HEK293 (cell line): ENCODE measurements around the gene WBP4.

Experiments
- CTCF ChIA-PET: fragments of 350-600 bp; formaldehyde crosslinking; extraction: SDS; loops from one replicate; lab custom pipeline; 2021; ENCODE audit warnings: antibody characterized with exemption; lab: Yijun Ruan, JAX
- POLR2A ChIA-PET: fragments of 300-600 bp; formaldehyde crosslinking; extraction: SDS; loops from one replicate; lab custom pipeline; 2020; ENCODE audit warnings: antibody characterized with exemption, inconsistent platforms; lab: Yijun Ruan, JAX
- H3K27ac ChIP-seq: fragments of 200-500 bp; sonication (Bioruptor generic); 2 replicates; pipeline ENCODE4 v1.5.1; 2014; ENCODE audit warnings: low read depth, low read length, control low read depth, inconsistent platforms; ENCODE audit errors: extremely low read depth
- H3K36me3 ChIP-seq, 2 experiments: fragments of 200-500 bp in 1 of 2; sonication (Bioruptor generic) in 1 of 2; 1 replicate in 1 of 2; 2 replicates in 1 of 2; pipeline ENCODE4 v1.5.1; 2014 to 2017; ENCODE audit warnings: inconsistent platforms in 2 of 2, low read length in 2 of 2; ENCODE audit not compliant: control insufficient read depth in 2 of 2, insufficient read depth in 1 of 2
- H3K4me1 ChIP-seq: fragments of 200-500 bp; sonication (Bioruptor generic); 2 replicates; pipeline ENCODE4 v1.5.1; 2014; ENCODE audit warnings: mild to moderate bottlenecking, low read length, inconsistent platforms; ENCODE audit not compliant: control insufficient read depth, insufficient read depth
- H3K4me3 ChIP-seq: 2 replicates; pipeline ENCODE4 v1.5.1; 2011; ENCODE audit warnings: low read depth, mild to moderate bottlenecking, control low read depth, low read length, moderate library complexity
- H3K9me3 ChIP-seq: fragments of 200-500 bp; sonication (Bioruptor generic); 2 replicates; pipeline ENCODE4 v1.5.1; 2014; ENCODE audit warnings: low read depth, low read length, inconsistent platforms; ENCODE audit not compliant: control insufficient read depth, insufficient read depth
- TRIM28 ChIP-seq: IDR thresholded peaks from 2 replicates; pipeline ENCODE4 v1.6.1; 2011; ENCODE audit warnings: low read length, control low read depth, borderline replicate concordance
- ZBTB21 ChIP-seq: fragments of 450-650 bp; formaldehyde crosslinking; IDR thresholded peaks from 2 replicates; pipeline ENCODE4 v1.5.1; 2017; ENCODE audit warnings: missing biosample characterization, missing genetic modification characterization
- ZNF114 ChIP-seq: fragments of 450-650 bp; formaldehyde crosslinking; IDR thresholded peaks from 2 replicates; pipeline ENCODE4 v1.5.0; 2017; ENCODE audit warnings: missing biosample characterization, missing genetic modification characterization
- ZNF146 ChIP-seq: fragments of 450-650 bp; formaldehyde crosslinking; IDR thresholded peaks from 2 replicates; pipeline ENCODE4 v1.5.1; 2016; ENCODE audit warnings: missing biosample characterization, missing genetic modification characterization
- ZNF211 ChIP-seq: fragments of 450-650 bp; formaldehyde crosslinking; IDR thresholded peaks from 2 replicates; pipeline ENCODE4 v1.5.1; 2016; ENCODE audit warnings: low read depth, missing biosample characterization, missing genetic modification characterization
- ZNF214 ChIP-seq: fragments of 450-650 bp; formaldehyde crosslinking; IDR thresholded peaks from 2 replicates; pipeline ENCODE4 v1.5.1; 2017; ENCODE audit warnings: missing biosample characterization, mild to moderate bottlenecking, missing genetic modification characterization, borderline replicate concordance
- ZNF514 ChIP-seq: fragments of 450-650 bp; formaldehyde crosslinking; IDR thresholded peaks from 2 replicates; pipeline ENCODE4 v1.5.1; 2016; ENCODE audit warnings: missing biosample characterization, missing genetic modification characterization
- ZNF521 ChIP-seq: fragments of 450-650 bp; formaldehyde crosslinking; IDR thresholded peaks from 2 replicates; pipeline ENCODE4 v1.5.1; 2017; ENCODE audit warnings: missing biosample characterization, mild to moderate bottlenecking, missing genetic modification characterization
- ZNF558 ChIP-seq: fragments of 450-650 bp; formaldehyde crosslinking; IDR thresholded peaks from 2 replicates; pipeline ENCODE4 v1.5.1; 2016; ENCODE audit warnings: missing biosample characterization, missing genetic modification characterization
- ZNF600 ChIP-seq: fragments of 450-650 bp; formaldehyde crosslinking; IDR thresholded peaks from 2 replicates; pipeline ENCODE4 v1.5.1; 2016; ENCODE audit warnings: missing biosample characterization, missing genetic modification characterization
- ZNF610 ChIP-seq: fragments of 450-650 bp; formaldehyde crosslinking; IDR thresholded peaks from 2 replicates; pipeline ENCODE4 v1.5.1; 2016; ENCODE audit warnings: missing biosample characterization, missing genetic modification characterization, borderline replicate concordance
- ZNF777 ChIP-seq: fragments of 450-650 bp; formaldehyde crosslinking; IDR thresholded peaks from 2 replicates; pipeline ENCODE4 v1.5.1; 2017; ENCODE audit warnings: missing biosample characterization, missing genetic modification characterization, borderline replicate concordance
- ZSCAN30 ChIP-seq: fragments of 450-650 bp; IDR thresholded peaks from 2 replicates; pipeline ENCODE4 v1.5.1; 2018; ENCODE audit warnings: missing biosample characterization, mild to moderate bottlenecking, missing genetic modification characterization, moderate library complexity
- TF ChIP-seq, protein P1 (sequence below): IDR thresholded peaks from 2 replicates; pipeline ENCODE4 v1.6.1; 2011; ENCODE audit warnings: mild to moderate bottlenecking, low read depth, low read length, borderline replicate concordance
- TF ChIP-seq, protein P2 (sequence below): fragments of 450-650 bp; formaldehyde crosslinking; IDR thresholded peaks from 2 replicates; pipeline ENCODE4 v1.5.1; 2016; ENCODE audit warnings: missing biosample characterization, missing genetic modification characterization
- TF ChIP-seq, protein P3 (sequence below): fragments of 450-650 bp; formaldehyde crosslinking; IDR thresholded peaks from 2 replicates; pipeline ENCODE4 v1.5.1; 2017; ENCODE audit warnings: missing biosample characterization, missing genetic modification characterization
- TF ChIP-seq, protein P4 (sequence below): fragments of 450-650 bp; formaldehyde crosslinking; IDR thresholded peaks from 2 replicates; pipeline ENCODE4 v1.5.1; 2016; ENCODE audit warnings: missing biosample characterization, missing genetic modification characterization
- TF ChIP-seq, protein P5 (sequence below): fragments of 450-650 bp; formaldehyde crosslinking; conservative IDR thresholded peaks from 2 replicates; pipeline ENCODE4 v1.5.1; 2016; ENCODE audit warnings: low read depth, missing biosample characterization, missing genetic modification characterization
- TF ChIP-seq, protein P6 (sequence below): fragments of 450-650 bp; formaldehyde crosslinking; IDR thresholded peaks from 2 replicates; pipeline ENCODE4 v1.5.1; 2017; ENCODE audit warnings: missing biosample characterization, missing genetic modification characterization

WBP4 gene, protein sequence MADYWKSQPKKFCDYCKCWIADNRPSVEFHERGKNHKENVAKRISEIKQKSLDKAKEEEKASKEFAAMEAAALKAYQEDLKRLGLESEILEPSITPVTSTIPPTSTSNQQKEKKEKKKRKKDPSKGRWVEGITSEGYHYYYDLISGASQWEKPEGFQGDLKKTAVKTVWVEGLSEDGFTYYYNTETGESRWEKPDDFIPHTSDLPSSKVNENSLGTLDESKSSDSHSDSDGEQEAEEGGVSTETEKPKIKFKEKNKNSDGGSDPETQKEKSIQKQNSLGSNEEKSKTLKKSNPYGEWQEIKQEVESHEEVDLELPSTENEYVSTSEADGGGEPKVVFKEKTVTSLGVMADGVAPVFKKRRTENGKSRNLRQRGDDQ

DNA sequence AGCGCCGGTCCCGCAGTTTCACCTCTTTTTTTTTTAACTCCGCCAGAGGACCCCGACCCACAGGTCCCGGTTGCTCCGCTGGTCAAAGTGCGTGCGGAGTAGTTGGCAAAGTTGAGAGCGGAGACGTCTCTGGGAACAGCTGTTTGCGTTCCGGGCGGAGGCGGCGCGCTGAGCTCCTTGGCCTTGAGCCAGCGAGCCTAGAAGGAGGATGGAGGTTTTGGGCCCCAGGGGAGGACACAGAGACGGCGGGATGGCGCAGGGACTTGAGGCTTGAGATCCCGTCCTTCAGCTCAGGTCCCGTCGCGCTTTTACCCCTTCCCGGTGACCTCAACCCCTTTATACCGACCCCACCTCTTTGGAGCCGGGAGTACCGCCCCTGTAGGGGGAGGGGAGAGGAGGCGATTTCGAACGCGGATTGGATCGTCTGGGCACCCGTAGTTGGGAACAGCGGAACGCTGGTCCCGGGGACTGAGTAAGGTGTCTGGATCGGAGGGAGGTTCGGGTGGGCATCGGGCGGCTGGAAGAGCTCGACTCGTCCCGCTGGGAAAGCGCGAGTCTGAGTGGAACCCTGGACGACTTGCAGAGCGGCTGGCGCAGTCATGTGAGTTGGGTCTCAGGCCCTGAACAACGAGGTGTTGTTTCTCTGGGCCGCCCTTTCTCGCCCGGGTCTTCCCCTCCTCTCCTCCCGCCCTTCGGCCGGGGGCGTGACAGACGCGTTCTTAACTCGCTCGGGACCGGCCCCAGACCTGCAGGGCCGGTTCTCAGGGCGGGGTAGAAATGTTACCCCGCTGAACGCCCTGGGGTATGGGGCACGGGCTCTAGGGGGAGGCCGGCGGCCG lies at the start of gene WBP4:
Gene WBP4 (plus strand): TSS at position 435 of the 839 bp plus-strand sequence. CDS start 165 bp downstream, at position 600.
- Histone ChIP-seq H3K27ac (peak within 1 kb of the TSS; percentile 97), H3K4me3 (peak within 1 kb of the TSS; percentile 94), H3K36me3 (peaks cover 11 to 21% of the 10 kb centered on the region in 2 experiments; a peak in 2 of 3 replicates), H3K9me3 (no peaks in the 10 kb centered on the region), H3K4me1 (peaks cover 10% of the 10 kb centered on the region)
- ChIA-PET CTCF (interaction anchor here (0.6 to 1.5 kb wide), 6 partner anchors 13 to 1015 kb away, joined by 3 to 7 read pairs (median 4); no protein-coding TSS in a partner anchor), POLR2A (interaction anchor here (0.6 to 2.1 kb wide), 12 partner anchors 8 to 1075 kb away, joined by 3 to 13 read pairs (median 3); partner anchors contain the start of gene ELF1)
- TF ChIP-seq, protein P1, sequence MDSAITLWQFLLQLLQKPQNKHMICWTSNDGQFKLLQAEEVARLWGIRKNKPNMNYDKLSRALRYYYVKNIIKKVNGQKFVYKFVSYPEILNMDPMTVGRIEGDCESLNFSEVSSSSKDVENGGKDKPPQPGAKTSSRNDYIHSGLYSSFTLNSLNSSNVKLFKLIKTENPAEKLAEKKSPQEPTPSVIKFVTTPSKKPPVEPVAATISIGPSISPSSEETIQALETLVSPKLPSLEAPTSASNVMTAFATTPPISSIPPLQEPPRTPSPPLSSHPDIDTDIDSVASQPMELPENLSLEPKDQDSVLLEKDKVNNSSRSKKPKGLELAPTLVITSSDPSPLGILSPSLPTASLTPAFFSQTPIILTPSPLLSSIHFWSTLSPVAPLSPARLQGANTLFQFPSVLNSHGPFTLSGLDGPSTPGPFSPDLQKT, result no peak
- TF ChIP-seq ZNF600 (tag by site-specific recombination), result peak; percentile 98
- TF ChIP-seq, protein P2, sequence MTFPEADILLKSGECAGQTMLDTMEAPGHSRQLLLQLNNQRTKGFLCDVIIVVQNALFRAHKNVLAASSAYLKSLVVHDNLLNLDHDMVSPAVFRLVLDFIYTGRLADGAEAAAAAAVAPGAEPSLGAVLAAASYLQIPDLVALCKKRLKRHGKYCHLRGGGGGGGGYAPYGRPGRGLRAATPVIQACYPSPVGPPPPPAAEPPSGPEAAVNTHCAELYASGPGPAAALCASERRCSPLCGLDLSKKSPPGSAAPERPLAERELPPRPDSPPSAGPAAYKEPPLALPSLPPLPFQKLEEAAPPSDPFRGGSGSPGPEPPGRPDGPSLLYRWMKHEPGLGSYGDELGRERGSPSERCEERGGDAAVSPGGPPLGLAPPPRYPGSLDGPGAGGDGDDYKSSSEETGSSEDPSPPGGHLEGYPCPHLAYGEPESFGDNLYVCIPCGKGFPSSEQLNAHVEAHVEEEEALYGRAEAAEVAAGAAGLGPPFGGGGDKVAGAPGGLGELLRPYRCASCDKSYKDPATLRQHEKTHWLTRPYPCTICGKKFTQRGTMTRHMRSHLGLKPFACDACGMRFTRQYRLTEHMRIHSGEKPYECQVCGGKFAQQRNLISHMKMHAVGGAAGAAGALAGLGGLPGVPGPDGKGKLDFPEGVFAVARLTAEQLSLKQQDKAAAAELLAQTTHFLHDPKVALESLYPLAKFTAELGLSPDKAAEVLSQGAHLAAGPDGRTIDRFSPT (tag by site-specific recombination), result peak; percentile 34
- TF ChIP-seq ZNF777 (tag by site-specific recombination), result 0 out of 2 replicates have a peak, but pooled peaks have one; percentile 33
- TF ChIP-seq ZNF521 (tag by site-specific recombination), result no peak
- TF ChIP-seq, protein P3, sequence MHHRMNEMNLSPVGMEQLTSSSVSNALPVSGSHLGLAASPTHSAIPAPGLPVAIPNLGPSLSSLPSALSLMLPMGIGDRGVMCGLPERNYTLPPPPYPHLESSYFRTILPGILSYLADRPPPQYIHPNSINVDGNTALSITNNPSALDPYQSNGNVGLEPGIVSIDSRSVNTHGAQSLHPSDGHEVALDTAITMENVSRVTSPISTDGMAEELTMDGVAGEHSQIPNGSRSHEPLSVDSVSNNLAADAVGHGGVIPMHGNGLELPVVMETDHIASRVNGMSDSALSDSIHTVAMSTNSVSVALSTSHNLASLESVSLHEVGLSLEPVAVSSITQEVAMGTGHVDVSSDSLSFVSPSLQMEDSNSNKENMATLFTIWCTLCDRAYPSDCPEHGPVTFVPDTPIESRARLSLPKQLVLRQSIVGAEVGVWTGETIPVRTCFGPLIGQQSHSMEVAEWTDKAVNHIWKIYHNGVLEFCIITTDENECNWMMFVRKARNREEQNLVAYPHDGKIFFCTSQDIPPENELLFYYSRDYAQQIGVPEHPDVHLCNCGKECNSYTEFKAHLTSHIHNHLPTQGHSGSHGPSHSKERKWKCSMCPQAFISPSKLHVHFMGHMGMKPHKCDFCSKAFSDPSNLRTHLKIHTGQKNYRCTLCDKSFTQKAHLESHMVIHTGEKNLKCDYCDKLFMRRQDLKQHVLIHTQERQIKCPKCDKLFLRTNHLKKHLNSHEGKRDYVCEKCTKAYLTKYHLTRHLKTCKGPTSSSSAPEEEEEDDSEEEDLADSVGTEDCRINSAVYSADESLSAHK (tag by site-specific recombination), result 0 out of 2 replicates have a peak, but pooled peaks have one; percentile 15
- no peak for TF ChIP-seq ZNF514 (tag by site-specific recombination)
- peak; percentile 82; the same call in 1 of the 2 replicates for TF ChIP-seq ZSCAN30
- TF ChIP-seq ZBTB21 (tag by site-specific recombination), result peak; percentile 19; the same call in 1 of the 2 replicates
- TF ChIP-seq, protein P4, sequence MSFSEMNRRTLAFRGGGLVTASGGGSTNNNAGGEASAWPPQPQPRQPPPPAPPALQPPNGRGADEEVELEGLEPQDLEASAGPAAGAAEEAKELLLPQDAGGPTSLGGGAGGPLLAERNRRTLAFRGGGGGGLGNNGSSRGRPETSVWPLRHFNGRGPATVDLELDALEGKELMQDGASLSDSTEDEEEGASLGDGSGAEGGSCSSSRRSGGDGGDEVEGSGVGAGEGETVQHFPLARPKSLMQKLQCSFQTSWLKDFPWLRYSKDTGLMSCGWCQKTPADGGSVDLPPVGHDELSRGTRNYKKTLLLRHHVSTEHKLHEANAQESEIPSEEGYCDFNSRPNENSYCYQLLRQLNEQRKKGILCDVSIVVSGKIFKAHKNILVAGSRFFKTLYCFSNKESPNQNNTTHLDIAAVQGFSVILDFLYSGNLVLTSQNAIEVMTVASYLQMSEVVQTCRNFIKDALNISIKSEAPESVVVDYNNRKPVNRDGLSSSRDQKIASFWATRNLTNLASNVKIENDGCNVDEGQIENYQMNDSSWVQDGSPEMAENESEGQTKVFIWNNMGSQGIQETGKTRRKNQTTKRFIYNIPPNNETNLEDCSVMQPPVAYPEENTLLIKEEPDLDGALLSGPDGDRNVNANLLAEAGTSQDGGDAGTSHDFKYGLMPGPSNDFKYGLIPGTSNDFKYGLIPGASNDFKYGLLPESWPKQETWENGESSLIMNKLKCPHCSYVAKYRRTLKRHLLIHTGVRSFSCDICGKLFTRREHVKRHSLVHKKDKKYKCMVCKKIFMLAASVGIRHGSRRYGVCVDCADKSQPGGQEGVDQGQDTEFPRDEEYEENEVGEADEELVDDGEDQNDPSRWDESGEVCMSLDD (tag by site-specific recombination), result peak; percentile 64
- TF ChIP-seq ZNF114 (tag by site-specific recombination), result no peak
- TF ChIP-seq, protein P5, sequence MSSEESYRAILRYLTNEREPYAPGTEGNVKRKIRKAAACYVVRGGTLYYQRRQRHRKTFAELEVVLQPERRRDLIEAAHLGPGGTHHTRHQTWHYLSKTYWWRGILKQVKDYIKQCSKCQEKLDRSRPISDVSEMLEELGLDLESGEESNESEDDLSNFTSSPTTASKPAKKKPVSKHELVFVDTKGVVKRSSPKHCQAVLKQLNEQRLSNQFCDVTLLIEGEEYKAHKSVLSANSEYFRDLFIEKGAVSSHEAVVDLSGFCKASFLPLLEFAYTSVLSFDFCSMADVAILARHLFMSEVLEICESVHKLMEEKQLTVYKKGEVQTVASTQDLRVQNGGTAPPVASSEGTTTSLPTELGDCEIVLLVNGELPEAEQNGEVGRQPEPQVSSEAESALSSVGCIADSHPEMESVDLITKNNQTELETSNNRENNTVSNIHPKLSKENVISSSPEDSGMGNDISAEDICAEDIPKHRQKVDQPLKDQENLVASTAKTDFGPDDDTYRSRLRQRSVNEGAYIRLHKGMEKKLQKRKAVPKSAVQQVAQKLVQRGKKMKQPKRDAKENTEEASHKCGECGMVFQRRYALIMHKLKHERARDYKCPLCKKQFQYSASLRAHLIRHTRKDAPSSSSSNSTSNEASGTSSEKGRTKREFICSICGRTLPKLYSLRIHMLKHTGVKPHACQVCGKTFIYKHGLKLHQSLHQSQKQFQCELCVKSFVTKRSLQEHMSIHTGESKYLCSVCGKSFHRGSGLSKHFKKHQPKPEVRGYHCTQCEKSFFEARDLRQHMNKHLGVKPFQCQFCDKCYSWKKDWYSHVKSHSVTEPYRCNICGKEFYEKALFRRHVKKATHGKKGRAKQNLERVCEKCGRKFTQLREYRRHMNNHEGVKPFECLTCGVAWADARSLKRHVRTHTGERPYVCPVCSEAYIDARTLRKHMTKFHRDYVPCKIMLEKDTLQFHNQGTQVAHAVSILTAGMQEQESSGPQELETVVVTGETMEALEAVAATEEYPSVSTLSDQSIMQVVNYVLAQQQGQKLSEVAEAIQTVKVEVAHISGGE, result peak; percentile 71
- no peak for TF ChIP-seq ZNF211 (tag by site-specific recombination)
- TF ChIP-seq, protein P6, sequence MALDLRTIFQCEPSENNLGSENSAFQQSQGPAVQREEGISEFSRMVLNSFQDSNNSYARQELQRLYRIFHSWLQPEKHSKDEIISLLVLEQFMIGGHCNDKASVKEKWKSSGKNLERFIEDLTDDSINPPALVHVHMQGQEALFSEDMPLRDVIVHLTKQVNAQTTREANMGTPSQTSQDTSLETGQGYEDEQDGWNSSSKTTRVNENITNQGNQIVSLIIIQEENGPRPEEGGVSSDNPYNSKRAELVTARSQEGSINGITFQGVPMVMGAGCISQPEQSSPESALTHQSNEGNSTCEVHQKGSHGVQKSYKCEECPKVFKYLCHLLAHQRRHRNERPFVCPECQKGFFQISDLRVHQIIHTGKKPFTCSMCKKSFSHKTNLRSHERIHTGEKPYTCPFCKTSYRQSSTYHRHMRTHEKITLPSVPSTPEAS (tag by site-specific recombination), result no peak
- peak; percentile 91 for TF ChIP-seq ZNF610 (tag by site-specific recombination)
- peak; percentile 44 for TF ChIP-seq ZNF146
- TF ChIP-seq TRIM28, result 0 out of 2 replicates have a peak, but pooled peaks have one; percentile 40
- TF ChIP-seq ZNF558 (tag by site-specific recombination), result peak; percentile 81
- no peak for TF ChIP-seq ZNF214
